SIG-M5 treated with dmso at 0.1 percent for 504 hours (cell line): ENCODE data around the gene RAD51B.

Experiments
- DNase-seq: peaks from one replicate; lab custom pipeline; 2025; ENCODE audit not compliant: unreplicated experiment; lab: John Stamatoyannopoulos, UW

The RAD51B gene

DNA sequence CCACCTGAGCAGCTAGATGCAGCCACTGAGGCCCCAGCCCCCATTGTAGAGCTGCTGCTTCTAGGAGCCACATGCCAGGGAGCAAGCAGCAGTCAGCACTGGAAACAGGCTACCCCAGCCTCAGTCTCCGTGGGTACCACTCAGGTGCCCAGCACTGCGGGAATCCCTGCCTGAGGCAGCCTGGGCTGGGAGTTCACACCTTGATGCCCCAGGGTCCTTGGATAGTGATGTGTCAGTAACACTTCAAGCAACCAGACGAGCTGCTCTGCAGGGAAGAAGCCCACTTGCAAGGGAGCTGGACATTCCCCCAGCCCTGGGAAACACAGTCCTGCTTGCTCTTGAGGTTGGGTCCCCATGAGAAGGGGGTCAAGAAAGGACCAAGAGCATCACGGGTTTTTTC is 882.6 kb downstream of the RAD51B start:
- DNase-seq = no peak

DNA sequence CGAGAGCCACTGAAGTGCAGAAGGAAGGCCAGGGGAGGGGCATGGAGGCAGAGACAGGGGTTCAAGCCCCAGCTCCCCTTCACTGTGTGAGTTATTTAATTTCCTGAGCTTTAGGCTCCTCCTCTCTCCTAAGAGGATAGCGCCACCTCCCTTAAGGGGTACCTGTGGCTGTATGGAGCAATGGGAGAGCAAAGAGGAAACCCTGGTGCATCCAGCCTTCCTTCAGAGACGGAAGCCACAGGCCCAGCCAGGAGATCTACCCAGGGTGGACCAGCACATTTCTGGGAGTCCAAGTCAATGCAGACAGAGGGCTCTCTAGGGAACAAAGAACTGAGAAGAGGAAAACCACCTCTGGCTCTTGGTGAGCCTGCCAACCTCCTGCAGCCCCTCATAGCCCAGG is 883.0 kb downstream of the RAD51B start:
- DNase-seq = no peak

DNA sequence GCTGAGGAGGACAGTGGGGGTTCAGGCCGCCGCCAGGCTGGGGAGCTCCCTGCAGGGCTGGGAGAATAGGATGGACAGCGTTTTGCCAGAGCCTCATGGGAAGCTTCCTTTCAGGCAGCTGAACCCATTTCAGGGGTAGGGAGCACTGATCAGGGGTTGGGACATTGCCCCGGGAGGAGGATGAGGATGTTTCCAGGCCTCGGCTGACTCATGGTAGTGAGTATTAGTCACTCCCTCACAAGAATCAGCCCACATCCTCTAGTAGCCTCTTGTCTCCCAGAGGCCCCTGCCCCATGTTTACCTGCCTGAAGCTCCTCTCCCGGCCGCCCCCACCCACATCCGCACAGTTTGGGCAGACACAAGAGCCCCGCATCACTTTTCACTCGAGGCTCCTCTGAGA is 883.5 kb downstream of the RAD51B start:
- DNase-seq = no peak

DNA sequence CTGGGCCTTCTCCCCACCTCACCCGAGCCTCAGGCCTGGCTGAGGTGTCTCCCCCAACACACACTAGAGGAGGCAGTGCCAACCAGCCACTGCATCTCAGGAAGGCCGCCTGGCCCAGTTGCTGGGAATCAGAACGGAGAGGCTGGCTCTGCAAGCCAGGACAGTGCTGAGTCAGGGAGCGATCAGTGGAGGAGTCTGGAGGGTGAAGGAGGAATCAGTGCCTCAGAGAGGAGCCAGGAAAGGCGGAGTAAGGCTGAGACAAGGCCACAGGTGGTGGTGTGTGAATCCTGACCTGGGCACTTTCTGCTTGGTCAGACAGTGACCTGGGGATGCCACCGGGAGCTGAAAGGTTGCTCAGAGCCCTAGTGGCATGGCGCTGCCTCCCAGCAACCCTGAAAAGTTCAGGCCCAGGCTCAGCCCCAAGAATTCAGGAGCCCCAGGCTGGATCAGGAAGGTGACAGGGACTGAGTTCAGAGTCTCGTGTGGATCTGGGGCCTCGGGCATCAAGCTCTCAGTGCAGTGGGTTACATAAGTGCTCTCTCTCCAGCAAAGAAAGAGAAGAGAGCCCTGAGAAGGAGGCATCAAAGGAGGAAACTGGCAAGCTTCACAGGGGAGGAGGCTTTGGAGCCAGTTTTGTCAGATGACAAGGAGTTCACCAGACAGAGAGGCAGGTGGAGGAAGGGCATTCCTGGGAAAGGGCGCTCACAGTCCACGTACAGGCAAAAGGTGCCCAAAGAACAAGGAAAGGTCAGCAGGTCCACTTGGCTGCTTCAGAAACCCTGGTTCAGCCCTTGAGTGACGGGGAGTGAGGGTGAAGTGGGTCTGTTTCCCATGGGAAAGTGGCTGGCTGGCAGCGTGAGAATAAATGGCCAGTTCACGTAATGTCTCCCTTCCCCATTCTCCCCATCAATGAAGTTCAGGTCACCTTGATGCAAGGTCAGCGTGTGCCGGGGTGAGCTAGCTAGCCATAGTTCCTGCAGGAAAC is 885.4 kb downstream of the RAD51B start:
- DNase-seq = no peak

DNA sequence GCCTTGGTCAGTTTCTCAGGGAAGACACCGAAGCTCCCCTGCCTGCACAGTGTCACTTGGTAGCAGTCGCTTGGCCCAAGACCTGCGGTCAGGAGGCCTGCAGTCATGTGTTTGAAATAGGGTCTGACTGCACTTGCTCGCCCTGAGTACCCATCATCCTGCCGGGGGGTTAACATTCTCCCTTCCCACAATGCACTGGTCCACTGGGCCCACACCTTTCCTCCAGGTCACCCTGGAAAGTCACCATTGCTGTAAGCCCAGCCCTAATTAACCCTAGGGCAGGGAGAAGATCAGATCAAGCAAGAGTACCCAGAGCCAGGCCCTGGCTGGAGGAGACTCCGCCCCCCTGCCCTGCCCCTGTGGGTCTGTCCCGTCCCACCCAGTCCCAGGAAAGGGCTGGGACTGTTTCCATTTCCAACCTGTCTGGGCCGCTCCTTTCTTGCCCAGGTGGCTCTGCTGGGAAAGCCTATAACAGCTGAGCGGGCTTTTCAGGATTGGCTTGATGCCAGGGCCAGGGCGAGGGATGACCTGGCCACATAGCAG is 886.2 kb downstream of the RAD51B start:
- DNase-seq = no peak

DNA sequence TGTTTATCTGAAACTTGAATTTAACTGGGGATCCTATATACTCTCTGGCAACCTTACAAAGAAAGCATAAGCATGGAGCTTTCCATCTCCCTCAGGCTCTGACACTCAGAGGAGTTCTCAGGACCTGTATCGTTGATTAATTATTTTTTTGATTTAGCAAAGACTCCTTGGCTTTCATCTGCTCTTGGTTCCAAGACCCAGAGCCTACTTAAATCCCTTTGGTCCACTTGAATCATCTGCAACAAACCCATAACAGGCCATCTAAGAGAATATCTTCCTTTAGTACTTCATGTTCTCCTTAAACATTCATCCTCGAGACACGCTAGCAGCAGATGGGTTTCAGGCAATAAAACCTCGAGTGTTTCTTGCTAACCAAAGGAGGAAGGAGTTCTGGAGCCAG is 887.9 kb downstream of the RAD51B start:
- no peak for DNase-seq

DNA sequence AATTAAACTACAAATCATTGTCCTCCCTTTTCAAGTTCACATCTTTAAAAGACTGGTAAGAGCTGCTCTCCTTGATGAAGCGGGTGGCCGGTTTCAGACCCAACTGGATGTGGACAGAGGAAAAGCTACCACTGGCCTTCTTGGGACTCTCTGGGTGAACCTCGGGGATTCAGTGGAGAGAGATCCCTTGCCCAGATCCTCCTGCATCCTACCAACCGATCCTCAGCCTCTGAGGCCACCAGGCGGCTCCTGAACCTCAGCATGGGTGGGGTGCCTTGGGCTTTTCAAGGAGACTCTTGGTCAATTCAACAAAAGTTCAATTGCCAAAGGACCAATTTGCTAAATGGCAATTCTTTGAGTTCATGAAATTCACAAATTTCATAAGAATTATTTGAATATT is 888.8 kb downstream of the RAD51B start:
- DNase-seq = no peak

DNA sequence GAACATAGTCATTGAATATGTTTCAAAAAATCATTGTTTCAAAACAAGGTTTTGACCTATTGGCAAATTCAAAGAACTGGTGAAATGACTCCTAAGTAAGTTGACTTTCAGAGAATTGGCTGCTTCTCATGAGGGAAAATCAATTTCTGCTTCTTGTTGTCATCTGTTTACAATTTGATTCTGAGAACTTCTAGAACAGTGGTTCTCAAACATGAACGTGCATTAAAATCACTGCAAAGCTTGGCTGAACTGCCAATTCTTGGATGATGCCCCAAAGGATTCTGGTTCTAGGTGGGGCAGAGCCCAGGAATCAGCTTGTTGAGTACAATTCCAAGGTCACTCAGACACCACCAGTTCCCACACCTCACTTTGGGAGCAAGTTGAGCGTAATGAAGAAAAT is 889.4 kb downstream of the RAD51B start:
- DNase-seq = no peak

DNA sequence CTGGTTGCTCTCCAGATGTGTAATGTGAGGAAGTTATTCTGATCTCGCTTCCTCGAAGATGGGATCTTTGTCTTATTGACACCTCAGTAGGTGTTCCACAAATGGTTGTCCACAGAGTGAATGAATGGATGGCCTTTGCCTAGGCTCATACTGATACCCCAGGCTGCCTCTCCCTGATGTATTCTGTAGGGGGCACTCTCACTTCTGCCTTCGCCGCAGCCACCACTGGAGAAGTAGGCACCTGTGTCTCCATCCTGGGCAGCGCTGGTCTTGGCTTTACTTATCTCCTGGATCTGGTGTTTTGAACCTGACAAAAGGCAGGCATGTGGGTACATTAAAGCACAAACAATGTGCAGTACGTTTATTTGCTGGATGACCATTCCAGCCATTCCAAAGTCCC is 891.2 kb downstream of the RAD51B start:
- DNase-seq = no peak

DNA sequence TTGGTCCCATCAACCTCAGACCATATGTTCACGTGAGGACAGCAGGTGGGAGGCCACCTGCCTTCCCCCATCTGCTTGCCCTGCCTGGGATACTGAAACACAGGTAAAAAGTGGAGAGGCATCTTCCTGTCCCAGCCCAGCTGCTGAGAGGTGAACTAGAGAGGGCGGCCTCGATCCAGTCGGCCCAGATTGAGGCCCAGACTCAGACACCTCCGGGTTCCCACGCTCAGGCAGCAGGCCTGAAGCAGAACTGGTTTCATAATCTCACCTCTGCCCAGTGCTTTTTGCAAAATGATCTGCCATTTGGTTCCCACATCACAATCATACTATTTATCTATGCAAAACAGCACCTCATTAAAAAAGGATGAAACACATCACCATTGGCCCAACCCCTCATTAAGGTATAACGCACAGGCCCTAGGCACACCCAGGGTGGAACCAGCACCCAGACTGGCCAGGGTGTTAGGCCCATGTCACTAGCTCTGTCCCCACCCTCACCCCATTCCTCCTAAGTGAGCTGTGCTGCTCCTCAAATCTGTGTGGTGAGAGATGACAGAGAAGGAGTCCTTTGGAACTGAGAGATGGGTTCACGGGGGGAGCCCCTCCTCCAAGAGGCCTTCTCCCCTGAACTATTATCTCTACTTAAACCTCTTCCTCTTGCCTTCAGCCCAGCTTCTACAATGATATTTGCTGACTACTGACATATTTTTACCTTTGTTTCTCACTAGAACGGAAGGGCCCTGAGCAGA is 892.2 kb downstream of the RAD51B start:
- DNase-seq = no peak

DNA sequence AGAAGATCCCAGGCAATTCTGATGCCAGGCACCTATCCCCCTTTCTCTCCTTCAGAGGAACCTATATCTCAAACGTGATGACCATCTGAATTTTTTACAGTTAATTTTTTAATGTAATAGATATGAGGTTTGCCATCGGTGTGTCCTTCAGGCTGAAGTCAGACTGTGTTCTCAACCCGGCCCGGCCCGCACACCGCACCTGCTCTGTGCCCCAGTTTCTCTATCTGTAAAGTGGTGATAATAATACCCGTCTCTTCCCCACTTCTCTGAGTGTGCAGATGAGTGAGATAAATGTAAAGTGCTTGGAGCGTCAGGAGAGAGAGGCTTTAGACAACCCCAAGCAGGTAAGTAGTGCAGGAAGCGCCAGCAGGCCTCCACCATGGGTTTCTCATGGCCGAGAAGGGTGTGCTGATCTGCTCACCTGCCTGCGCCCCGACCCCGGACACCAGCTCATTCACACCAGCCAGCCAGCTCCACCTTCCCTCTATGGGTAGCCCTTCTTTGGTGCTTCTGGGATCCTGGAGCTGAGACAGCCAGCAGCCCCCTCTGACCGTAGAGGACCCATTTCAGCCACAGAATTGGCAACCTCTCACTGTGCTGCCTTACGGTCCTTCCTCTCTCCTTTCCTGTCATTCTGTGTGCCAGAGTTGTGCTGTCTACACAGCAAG is 893.3 kb downstream of the RAD51B start:
- DNase-seq = no peak

DNA sequence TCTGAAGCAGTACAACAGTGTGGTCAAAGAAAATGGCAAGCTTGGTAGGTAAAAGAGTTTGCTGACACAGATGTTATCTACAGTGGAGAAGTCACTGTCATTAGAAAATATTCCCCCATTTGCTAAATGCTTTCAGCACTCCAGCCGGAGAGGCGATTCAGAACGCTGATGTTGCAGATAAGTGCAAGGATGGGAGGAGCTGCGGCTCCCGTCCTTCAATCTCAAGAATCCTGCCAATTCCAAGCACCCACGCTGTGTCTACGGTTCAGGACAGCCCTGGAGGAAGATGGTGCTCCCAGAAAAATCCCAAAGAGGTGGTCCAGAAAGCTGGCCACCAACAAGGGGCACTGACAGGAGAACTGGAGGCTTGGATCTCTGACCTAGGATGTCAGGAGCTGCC is 894.2 kb downstream of the RAD51B start:
- no peak for DNase-seq

DNA sequence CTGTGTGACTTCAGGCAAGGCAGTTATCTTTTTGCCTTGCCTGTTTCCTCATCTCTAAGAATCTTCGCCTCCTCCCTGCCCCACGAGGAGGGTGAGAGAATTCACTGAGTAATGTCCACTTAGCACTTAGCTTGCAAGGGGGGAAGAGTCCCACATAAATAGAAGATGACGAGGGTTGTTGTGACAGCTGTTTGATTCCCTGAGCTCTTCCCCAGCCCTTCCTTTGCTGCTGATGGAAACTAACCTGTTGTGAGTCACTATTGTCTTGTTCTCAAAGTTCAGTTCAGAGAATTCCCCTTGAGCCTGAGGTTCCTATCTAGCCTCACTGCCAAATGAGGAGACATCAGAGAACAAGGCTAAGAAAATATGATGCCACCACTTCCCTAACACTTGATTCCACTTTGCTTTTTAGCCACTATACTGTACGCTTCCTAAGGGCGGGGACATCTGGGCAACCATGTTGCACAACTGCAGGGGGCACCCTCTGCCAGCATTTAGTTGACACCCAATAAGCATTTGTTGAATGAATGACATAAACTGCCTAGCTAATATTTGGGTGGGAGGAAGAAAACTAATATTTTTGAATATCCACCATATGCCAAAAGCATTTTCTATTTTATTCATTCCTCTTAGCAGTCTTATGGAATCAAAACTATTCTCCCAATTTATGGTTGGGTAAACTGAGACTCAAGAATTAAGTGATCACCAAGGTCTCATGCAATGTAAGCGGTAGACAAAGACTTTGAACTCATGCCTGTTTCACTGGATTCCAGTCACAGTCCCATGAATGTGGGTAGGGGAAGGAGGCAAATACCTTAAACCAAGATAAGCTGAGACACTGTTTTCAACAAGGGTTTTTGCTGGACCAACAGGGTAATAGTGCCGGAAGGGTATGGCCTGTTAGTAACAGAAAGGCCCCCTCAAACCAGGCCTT is 895.7 kb downstream of the RAD51B start:
- no peak for DNase-seq

DNA sequence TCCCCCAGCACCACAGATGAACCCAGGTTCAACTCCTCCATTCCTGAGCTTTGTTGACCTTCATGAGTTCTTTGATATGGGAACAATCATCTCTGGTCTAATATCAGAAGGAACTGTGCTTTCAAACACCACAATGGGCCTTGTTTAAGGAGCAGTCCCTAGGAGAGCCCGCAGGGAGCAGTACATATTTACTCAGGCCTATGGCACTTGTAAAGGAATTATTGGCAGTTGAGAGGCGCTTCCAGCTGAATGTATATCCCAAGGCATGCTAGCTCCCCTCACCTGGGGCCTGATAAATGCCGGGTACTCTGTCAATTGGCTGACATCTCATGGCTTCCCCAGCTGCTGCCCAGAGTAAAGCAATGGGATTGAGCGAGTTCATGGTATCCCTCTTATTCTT is 897.1 kb downstream of the RAD51B start:
- DNase-seq = no peak

DNA sequence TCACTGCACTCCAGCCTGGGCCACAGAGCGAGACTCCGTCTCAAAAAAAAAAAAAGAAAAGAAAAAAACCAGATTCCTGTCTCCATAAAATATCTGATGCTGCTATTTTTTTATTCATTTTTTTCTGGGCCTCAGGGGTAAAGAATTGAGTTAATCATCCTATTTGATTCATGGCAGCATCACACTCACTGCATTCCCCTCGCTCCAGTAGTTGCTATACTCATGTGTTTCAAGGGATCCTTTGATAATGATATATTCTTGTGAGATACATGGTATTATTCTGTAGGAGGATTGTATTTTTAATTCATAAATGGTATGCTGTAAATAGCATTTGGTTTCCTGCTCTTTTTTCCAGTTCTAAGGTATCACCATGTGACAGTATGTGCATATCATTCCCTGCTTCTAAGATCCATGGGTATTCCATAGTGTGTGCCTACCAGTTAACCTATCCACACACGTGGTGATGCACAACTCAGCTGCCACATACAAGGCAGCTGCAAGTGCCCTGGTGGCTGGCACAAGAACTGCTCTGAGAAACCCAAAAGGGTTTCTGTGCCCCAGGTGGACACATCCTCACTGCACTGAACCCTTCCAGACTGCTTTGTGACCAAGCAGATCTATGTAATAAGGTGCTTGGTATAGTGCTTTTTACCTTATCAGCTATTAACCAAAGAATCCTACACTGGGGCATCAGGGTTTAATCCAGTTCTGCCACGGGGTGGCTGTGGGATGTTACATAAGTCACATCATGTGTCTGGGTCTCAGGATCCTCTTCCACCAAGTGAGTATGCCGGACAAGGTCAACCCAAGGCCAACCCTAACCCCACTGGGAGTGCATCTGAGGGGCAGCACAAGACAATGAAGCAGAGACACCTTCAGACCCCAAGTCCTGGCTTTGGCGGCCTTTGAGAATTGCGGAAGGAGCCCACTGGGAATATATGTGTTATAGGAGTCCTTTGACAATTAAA is 898.7 kb downstream of the RAD51B start:
- peak; percentile 6 for DNase-seq

DNA sequence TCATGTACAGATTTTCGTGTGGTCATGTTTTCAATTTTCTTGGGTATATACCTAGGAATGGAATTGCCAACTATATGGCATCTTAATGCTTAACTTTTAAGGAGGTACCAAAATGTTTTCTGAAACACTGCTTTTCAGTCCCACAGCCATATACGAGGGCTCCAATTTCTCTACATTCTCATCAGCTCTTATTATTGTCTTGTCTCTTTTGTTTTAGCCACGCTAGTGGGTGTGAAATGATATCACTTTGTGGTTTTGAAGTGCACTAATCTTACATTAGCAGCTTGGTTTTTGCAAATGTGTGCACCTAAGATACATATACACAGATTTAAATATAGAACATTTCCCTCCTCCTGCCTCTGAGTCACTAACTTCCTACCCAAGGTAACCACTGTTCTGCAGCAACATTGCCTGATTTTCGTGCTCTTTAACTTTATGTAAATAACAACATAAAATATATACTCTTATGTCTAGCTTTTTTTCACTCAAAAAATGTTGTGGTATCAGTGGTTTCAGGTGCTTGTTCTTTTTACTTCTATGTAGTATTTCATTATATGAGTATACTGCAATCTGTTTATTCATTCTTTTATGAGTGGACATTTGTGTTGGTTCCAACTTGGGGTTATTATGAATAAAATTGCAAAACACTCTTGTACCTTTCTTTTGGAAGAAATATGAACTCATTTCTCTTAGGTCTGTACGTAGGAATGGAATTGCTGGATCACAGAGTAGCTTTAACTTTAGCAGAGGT is 900.2 kb downstream of the RAD51B start:
- DNase-seq = no peak

DNA sequence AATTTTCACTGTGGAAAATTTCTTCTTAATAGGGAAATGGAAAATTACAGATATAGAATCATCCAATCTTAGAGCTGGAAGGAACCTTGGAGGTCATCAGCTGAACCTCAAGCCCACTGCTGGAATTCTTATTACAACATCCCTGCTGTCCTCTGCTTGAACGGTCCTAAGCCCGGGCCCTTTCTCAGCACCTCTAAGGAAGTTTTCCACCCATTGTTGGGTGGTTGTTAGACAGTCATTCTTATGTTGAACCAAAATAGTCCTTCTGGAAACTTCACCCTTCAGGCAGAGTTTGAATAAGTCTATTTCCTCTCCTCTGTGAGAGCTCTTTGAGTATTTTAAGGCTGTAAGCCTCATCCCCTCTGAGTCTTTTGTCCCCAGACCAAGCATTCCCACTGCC is 902.6 kb downstream of the RAD51B start:
- DNase-seq = no peak

DNA sequence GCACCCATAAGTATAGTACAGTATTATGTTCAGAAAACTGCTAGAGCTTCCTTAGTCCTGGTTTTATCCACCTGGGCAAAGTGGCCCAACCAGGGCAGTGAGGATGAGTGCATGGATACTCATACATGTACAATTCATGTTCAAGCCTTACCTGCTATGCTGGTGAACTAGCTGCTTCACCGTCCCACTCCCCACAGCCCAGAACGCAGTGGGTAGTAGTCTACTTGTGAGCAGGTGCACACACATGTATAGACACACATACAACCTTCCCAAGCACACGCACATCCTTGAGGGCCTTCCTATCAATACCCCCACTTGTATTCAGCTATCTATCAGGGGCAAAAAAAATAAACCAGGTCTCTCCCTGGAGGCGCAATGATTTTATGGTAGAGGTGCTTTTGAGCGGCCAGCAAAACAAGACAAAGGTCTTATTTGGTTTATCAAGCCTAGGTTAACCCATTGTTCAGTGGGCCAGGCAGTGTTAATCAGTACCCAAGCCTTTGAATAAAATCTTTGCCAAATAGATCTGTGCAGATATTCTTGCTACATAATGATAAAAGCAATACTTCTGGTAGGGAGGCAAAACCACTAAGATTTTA is 903.5 kb downstream of the RAD51B start:
- DNase-seq = no peak
